WTC11 (cell line): ENCODE measurements around the gene CPXM1. TPM values are rescaled to one million over a fixed set of nuclear protein-coding genes. Genes with fewer than 3 reads are reported as not detected.

Experiments
- ATAC-seq: fragments of 200-7000 bp; cut with Tn5 transposase; 2 replicates; pipeline ENCODE4 v1.10.0; 2021; ENCODE audit warnings: mild to moderate bottlenecking, moderate library complexity
- CTCF ChIA-PET: fragments of 300-600 bp; sonication (Branson Sonifier 250); formaldehyde crosslinking; loops from one replicate; lab custom pipeline; 2021; ENCODE audit warnings: antibody characterized with exemption; lab: Charles Lee
- POLR2A ChIA-PET: fragments of 350-600 bp; sonication (Branson Sonifier 250); formaldehyde crosslinking; loops from one replicate; lab custom pipeline; 2021; ENCODE audit warnings: antibody characterized with exemption; lab: Charles Lee
- DNase-seq: peaks from one replicate; pipeline ENCODE4 v3.0.0; 2021; ENCODE audit warnings: low spot score
- H3K27ac Mint-ChIP-seq: 2 replicates; pipeline ENCODE4 v1.8.0; 2021; ENCODE audit warnings: mixed read lengths
- H3K27me3 Mint-ChIP-seq: 2 replicates; pipeline ENCODE4 v1.8.0; 2021; ENCODE audit warnings: low read depth, mild to moderate bottlenecking, moderate library complexity, mixed read lengths
- H3K36me3 Mint-ChIP-seq: 2 replicates; pipeline ENCODE4 v1.8.0; 2021; ENCODE audit warnings: mixed read lengths
- H3K4me1 Mint-ChIP-seq: 2 replicates; pipeline ENCODE4 v1.8.0; 2022; ENCODE audit warnings: mixed read lengths
- H3K4me3 Mint-ChIP-seq: 2 replicates; pipeline ENCODE4 v1.8.0; 2021; ENCODE audit warnings: mild to moderate bottlenecking, moderate library complexity, mixed read lengths
- H3K9me3 Mint-ChIP-seq: 2 replicates; pipeline ENCODE4 v1.8.0; 2021; ENCODE audit warnings: mixed read lengths
- ATF6 ChIP-seq: sonication (generic); formaldehyde crosslinking; IDR thresholded peaks from 2 replicates; pipeline ENCODE4 v1.8.1; 2023; ENCODE audit warnings: mild to moderate bottlenecking, missing genetic modification reagents
- E2F4 ChIP-seq: sonication (generic); formaldehyde crosslinking; IDR thresholded peaks from 2 replicates; pipeline ENCODE4 v1.8.1; 2022; ENCODE audit warnings: low read depth, mild to moderate bottlenecking, moderate library complexity, missing genetic modification reagents, borderline replicate concordance
- FOXJ3 ChIP-seq: sonication (generic); formaldehyde crosslinking; IDR thresholded peaks from 2 replicates; pipeline ENCODE4 v1.9.0; 2021; ENCODE audit warnings: missing genetic modification reagents, mild to moderate bottlenecking, borderline replicate concordance
- FOXP1 ChIP-seq: sonication (generic); formaldehyde crosslinking; IDR thresholded peaks from 2 replicates; pipeline ENCODE4 v1.8.0; 2022; ENCODE audit warnings: missing genetic modification reagents, mild to moderate bottlenecking, moderate library complexity, borderline replicate concordance
- GTF2I ChIP-seq: fragments of 250-450 bp; sonication (Bioruptor Pico); conservative IDR thresholded peaks from 2 replicates; pipeline ENCODE4 v1.4.0; 2021; ENCODE audit warnings: mild to moderate bottlenecking
- HMGXB4 ChIP-seq: sonication (generic); formaldehyde crosslinking; IDR thresholded peaks from 2 replicates; pipeline ENCODE4 v1.8.1; 2023; ENCODE audit warnings: mild to moderate bottlenecking, moderate library complexity, missing genetic modification reagents
- JUN ChIP-seq: sonication (generic); formaldehyde crosslinking; IDR thresholded peaks from 2 replicates; pipeline ENCODE4 v1.8.0; 2023; ENCODE audit warnings: mild to moderate bottlenecking, missing genetic modification reagents
- MYBL2 ChIP-seq: sonication (generic); formaldehyde crosslinking; IDR thresholded peaks from 2 replicates; pipeline ENCODE4 v1.8.1; 2023; ENCODE audit warnings: mild to moderate bottlenecking, moderate library complexity, missing genetic modification reagents
- NFYB ChIP-seq: sonication (generic); formaldehyde crosslinking; conservative IDR thresholded peaks from 2 replicates; pipeline ENCODE4 v1.8.0; 2022; ENCODE audit warnings: low read depth, missing genetic modification reagents
- NR2C2 ChIP-seq: sonication (generic); formaldehyde crosslinking; IDR thresholded peaks from 2 replicates; pipeline ENCODE4 v1.8.0; 2022; ENCODE audit warnings: mild to moderate bottlenecking, missing genetic modification reagents
- PREB ChIP-seq: sonication (generic); formaldehyde crosslinking; IDR thresholded peaks from 2 replicates; pipeline ENCODE4 v1.8.1; 2022; ENCODE audit warnings: mild to moderate bottlenecking, missing genetic modification reagents, moderate library complexity, borderline replicate concordance
- ZNF263 ChIP-seq: sonication (generic); formaldehyde crosslinking; IDR thresholded peaks from 2 replicates; pipeline ENCODE4 v1.8.1; 2022; ENCODE audit warnings: low read depth, mild to moderate bottlenecking, moderate library complexity, missing genetic modification reagents
- ZNF281 ChIP-seq: sonication (generic); formaldehyde crosslinking; IDR thresholded peaks from 2 replicates; pipeline ENCODE4 v1.8.0; 2023; ENCODE audit warnings: mild to moderate bottlenecking, missing genetic modification reagents
- total RNA-seq: library from RNA; stranded (reverse); gene quantifications from 3 replicates; pipeline ENCODE4 v1.2.3, GENCODE V29; 2021
- TF ChIP-seq, protein P1 (sequence below): sonication (generic); formaldehyde crosslinking; IDR thresholded peaks from 2 replicates; pipeline ENCODE4 v1.8.1; 2023; ENCODE audit warnings: mild to moderate bottlenecking, missing genetic modification reagents, moderate library complexity
- TF ChIP-seq, protein P2 (sequence below): sonication (generic); formaldehyde crosslinking; IDR thresholded peaks from 2 replicates; pipeline ENCODE4 v1.8.0; 2022; ENCODE audit warnings: mild to moderate bottlenecking, missing genetic modification reagents
- TF ChIP-seq, protein P3 (sequence below): sonication (generic); formaldehyde crosslinking; IDR thresholded peaks from 2 replicates; pipeline ENCODE4 v1.8.0; 2022; ENCODE audit warnings: missing genetic modification reagents
- TF ChIP-seq, protein P4 (sequence below): sonication (generic); formaldehyde crosslinking; IDR thresholded peaks from 2 replicates; pipeline ENCODE4 v1.8.0; 2023; ENCODE audit warnings: missing genetic modification reagents

Gene CPXM1
- total RNA-seq, 1 experiment from 2014 or later, result 51.2 TPM

DNA sequence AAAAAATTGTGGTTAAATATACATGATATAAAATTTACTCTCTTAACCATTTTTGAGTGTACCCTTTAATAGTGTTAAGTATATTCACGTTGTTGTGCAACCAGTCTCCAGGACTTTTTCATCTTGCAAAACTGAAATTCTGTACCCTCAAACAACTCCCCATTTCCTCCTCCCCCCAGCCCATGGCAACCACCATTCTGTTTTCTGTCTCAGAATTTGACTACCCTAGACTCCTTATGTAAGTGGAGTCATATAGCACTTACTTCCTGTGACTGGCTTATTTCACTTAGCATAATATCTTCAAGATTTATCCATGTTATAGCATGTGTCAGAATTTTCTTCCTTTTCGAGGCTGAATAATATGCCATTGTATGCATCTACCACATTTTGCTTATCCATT lies 45.2 kb upstream of the CPXM1 start:
- CTCF ChIA-PET, result no interaction called here
- Mint-ChIP-seq H3K27ac (no peak overlapping the region), H3K36me3 (no peaks in the 10 kb centered on the region), H3K27me3 (peaks cover 4% of the 10 kb centered on the region; the same call in 1 of the 2 replicates), H3K9me3 (no peaks in the 10 kb centered on the region), H3K4me3 (no peak overlapping the region), H3K4me1 (peaks cover 4% of the 10 kb centered on the region)
- no peak for TF ChIP-seq MYBL2
- no peak for TF ChIP-seq GTF2I (CRISPR knock-in tag)
- TF ChIP-seq JUN, result no peak
- TF ChIP-seq, protein P1, sequence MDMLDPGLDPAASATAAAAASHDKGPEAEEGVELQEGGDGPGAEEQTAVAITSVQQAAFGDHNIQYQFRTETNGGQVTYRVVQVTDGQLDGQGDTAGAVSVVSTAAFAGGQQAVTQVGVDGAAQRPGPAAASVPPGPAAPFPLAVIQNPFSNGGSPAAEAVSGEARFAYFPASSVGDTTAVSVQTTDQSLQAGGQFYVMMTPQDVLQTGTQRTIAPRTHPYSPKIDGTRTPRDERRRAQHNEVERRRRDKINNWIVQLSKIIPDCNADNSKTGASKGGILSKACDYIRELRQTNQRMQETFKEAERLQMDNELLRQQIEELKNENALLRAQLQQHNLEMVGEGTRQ (CRISPR knock-in tag), result no peak
- TF ChIP-seq, protein P2, sequence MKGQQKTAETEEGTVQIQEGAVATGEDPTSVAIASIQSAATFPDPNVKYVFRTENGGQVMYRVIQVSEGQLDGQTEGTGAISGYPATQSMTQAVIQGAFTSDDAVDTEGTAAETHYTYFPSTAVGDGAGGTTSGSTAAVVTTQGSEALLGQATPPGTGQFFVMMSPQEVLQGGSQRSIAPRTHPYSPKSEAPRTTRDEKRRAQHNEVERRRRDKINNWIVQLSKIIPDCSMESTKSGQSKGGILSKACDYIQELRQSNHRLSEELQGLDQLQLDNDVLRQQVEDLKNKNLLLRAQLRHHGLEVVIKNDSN, result no peak
- TF ChIP-seq E2F4, result no peak
- no peak for TF ChIP-seq FOXJ3 (CRISPR knock-in tag)
- no peak for TF ChIP-seq HMGXB4 (CRISPR knock-in tag)
- no peak for TF ChIP-seq NFYB (CRISPR knock-in tag)
- TF ChIP-seq, protein P3, sequence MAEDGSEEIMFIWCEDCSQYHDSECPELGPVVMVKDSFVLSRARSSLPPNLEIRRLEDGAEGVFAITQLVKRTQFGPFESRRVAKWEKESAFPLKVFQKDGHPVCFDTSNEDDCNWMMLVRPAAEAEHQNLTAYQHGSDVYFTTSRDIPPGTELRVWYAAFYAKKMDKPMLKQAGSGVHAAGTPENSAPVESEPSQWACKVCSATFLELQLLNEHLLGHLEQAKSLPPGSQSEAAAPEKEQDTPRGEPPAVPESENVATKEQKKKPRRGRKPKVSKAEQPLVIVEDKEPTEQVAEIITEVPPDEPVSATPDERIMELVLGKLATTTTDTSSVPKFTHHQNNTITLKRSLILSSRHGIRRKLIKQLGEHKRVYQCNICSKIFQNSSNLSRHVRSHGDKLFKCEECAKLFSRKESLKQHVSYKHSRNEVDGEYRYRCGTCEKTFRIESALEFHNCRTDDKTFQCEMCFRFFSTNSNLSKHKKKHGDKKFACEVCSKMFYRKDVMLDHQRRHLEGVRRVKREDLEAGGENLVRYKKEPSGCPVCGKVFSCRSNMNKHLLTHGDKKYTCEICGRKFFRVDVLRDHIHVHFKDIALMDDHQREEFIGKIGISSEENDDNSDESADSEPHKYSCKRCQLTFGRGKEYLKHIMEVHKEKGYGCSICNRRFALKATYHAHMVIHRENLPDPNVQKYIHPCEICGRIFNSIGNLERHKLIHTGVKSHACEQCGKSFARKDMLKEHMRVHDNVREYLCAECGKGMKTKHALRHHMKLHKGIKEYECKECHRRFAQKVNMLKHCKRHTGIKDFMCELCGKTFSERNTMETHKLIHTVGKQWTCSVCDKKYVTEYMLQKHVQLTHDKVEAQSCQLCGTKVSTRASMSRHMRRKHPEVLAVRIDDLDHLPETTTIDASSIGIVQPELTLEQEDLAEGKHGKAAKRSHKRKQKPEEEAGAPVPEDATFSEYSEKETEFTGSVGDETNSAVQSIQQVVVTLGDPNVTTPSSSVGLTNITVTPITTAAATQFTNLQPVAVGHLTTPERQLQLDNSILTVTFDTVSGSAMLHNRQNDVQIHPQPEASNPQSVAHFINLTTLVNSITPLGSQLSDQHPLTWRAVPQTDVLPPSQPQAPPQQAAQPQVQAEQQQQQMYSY (CRISPR knock-in tag), result no peak
- TF ChIP-seq ZNF281 (CRISPR knock-in tag), result no peak
- no peak for TF ChIP-seq FOXP1 (CRISPR knock-in tag)
- TF ChIP-seq NR2C2, result no peak
- TF ChIP-seq ATF6 (CRISPR knock-in tag), result no peak
- TF ChIP-seq ZNF263 (CRISPR knock-in tag), result no peak
- TF ChIP-seq, protein P4, sequence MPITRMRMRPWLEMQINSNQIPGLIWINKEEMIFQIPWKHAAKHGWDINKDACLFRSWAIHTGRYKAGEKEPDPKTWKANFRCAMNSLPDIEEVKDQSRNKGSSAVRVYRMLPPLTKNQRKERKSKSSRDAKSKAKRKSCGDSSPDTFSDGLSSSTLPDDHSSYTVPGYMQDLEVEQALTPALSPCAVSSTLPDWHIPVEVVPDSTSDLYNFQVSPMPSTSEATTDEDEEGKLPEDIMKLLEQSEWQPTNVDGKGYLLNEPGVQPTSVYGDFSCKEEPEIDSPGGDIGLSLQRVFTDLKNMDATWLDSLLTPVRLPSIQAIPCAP (CRISPR knock-in tag), result no peak
- TF ChIP-seq PREB (CRISPR knock-in tag), result no peak
- ATAC-seq (no peak), DNase-seq (no peak)
- POLR2A ChIA-PET, result no interaction called here
